Fibroblast of peridontal ligament (primary cell): ENCODE measurements around the gene INPP5A.
A peak's percentile ranks its signal among the peaks of the same experiment; 100 is the strongest.
"Not testable (repeated sequence)": the region's sequence is repeated elsewhere in the genome, so short reads cannot be mapped to it uniquely, and the experiment has no call there.

Source experiments
- DNase-seq: peaks from one replicate; pipeline ENCODE4 v3.0.0-alpha.2; 2010; ENCODE audit errors: extremely low read depth

INPP5A gene

DNA sequence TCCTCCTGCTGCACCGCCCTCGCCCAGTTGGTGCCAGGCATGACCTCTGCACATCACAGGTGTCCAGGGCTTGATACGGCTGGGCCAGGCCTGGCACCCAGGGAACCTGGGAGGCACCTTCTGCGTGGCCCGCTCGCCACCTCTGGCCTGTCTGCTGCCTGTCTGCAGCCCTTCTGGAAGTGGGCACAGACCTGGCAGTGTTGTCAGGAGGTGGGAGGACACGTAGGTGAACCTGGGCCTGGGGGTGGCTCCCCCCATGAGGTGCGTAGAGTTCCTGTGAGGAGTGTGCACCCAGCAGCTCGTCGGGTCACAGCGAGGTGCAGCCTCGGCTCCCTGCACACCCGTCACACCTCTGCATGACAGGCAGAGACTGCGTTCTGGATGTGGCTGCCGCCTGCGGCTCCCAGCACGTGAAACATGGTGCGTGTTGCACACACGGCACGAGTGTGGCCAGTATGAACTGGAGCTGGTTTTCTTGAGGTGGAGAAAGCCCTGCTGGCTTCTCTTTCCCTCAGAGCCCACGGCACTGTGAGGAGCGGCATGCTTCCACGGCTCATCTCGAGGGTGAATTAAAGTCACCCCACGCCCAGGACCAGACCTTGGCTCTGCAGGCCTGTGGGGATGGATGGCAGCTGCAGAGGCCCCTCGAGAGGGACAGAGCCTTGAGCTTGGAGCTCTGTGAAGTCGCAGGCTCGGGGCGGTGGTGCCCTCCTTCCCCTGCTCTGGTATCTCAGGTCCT, 24.8 kb downstream of the INPP5A start:
- no peak for DNase-seq

DNA sequence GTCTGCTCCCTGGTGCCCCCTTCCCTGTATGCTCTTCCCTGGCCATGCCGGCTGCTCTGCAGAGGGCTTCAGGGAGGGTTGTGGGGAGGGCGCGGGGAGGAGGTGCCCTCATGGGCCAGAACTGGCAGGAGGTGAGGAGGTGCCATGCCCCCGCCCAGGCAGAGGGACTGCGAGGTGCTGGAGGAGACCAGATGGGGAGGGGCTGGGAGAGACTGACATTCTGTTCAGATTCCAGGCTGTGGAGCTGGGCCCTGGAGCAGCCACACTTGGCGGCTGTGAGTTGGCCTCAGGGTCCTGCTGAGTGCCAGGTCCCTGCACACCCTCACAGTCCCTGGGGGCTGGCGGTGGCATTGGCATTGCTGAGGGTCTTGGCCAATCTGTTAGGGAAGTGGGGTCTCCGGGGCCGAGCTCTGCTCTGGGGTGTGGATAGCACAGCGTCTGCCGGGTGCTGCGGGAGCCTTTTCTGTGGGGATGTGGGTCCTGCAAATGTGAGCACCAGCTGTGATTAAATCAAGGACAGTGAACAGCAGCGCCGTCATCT, 25.4 kb downstream of the INPP5A start:
- no peak for DNase-seq

DNA sequence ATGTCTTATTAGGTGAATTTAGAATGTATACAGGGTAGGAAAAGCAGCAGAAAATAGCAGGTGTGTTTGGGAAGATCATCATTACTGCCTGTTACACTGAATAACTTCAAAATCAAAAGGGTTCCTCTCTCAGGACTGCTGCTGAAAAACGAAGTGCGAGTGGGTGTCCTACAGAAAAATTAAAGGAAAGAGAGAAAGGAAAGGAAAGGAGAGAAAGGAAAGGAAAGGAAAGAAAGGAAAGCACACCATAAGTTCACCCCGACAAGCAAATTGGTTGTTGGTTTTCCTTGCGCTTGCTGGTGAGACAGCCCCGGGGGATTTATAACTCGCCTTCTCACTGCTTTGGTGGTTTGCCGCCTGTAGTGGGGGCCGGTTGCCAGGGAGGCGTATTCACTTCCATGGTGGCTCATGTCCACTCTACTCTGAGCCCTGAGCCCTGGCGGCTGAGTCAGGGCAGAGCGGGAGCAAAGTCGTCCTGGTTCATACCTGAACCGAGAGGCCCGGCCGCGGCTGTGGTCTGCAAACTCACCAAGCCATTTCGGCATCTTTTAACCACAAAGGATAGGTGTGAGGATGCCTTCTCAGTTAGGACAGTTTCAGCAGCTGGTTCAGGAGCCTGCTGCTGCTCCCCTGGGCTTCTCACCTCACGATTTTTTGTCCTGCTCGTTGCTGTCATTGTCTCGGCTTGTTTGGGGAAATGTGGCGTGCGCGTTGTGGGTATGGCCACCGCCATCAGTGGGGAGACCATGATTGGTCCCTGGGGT, 26.1 kb downstream of the INPP5A start:
- no peak for DNase-seq

DNA sequence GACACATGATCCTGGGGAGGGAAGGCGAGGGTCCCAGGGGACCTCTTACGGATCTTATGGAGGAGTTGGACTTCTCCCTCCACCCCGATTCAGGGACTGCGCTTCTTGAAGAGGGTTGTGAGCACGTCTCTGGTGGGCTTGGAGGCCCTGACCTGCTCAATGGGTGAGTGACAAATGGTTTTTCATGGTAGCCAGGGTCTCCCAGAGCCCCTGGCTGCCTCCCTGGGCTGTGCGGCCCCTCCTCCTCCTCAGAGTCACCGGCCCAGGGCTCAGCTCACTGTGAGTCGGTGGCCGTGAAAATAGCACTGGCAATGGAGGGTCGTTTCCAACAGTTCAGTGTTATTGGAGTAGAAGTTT, 26.6 kb downstream of the INPP5A start:
- DNase-seq: no peak

DNA sequence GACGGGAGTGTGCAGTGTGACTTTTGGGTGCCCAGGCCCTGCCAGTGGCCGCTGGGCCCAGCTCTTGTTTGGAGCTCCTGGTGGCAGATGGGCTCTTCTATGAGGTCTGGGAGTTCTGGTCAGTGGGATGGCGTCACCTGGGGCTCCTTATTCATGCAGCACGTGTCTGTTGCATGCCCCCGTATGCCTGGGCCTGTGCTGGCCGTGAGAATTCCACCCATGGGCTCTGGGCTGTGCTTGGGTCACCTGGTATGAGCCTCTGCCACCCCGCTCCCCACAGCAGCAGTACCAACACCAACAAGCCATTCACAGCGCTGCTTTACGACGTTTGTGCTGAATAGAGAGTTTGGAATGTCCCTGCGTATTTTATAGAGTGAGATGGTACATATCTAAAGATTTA, 27.1 kb downstream of the INPP5A start:
- no peak for DNase-seq

DNA sequence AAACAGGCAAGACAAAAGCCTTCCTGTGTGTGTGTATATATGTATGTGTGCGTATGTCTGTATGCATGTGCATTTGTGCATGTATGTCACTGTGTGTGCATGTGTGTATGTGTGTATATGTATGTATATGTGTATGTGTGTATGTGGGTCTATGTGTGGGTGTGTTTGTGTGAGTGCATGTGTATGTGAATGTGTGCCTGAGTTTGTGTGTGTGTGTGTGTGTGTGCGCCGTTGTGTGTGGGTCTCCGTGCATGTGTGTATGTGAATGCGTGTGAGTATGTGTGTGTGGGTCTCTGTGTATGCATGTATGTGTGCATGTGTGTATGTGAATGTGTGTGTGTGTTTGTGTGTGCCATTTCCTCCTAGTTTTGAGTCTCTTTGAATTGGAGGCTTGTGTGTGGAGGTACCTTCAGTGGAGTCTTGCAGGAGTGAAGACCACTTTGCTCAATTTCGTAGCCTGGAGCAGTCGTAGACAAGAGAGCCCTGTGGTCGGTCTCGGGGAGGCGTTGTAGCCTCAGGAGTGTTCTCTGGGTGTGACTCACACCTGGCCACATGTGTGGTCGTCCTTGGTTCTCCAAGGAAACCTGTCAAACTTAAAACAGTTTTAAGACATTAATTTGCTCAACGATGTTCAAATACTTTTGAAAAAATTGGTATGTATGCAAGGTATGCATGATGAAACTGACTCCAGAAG, 28.1 kb downstream of the INPP5A start:
- no peak for DNase-seq

DNA sequence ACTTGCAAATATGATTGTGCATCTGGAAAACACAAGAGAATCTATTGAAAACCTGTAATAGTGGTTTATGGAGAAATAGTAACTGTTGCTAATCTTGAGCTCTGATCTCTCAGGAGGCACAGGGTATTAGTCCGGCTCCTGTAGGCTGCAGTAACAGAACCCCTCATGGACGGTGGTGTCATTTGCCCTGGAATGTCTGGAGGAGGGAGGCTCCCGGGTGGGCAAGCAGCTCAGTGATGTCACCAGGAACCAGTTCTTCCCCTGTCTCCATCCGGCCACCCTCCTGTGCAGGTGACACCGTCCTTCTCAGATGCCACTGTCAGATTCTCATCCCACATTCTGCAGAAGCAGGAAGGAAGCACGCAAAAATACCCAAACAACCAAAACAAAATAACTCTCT, 29.3 kb downstream of the INPP5A start:
- no peak for DNase-seq

DNA sequence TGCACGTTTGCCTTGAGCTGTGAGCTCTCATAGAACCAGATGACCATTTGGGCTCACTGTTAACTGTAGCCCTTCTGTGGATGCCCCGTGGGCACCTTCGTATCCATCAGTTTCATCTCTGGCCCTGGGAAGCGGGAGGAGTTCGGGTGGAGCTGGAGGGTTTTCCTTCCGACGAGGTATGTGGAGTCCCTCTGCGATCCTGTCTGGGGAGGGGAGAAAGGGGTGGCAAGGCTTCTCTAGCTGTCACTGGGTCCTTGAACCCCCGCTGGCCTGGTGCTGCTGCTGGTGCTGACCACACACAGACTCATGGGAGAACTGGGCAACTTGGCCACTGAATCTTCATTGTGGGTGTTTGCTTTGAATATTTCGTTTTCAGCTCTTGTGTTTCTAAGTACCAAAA, 32.7 kb downstream of the INPP5A start:
- no peak for DNase-seq

DNA sequence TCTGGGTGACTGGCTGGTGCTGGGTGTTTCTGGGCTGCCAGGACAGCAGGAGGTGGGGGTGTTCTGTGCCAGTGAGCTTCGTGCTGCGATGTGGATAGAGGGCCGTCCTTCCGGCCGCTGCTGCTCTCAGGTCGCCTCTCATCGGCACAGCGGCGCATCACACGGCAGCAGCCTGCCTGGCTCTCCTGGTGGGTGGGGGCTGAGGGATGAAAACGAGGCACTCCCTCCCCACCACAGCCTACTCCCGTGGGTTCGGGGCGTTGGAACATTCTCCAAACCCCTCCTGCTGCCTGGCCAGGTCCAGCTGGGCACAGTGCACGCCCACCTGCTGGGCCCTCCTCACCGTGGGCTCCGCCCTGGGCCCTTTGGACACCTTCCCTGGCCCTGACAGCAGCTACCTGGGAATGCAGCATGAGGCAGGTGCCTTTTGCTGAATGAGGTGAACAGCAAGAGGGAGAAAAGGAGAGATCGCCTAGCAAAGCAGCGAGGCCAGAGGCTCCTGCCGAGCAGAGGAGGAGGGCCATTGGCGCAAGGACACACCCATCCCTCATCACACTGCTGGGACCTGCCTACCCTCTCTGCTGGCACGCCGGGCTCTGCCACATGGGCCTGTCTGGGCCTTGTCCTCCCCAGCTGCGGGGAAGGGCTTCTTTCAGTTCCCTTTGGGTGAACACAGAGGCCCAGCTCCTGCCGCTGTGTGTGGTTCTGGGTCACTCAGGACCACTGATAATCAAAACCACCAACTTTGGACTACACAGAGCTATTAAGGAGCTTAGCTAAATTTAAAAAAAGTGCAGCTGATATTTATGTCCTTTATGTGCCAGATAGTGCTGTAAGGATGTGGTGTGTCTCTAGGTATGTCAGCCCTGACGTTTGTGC, 33.4 kb downstream of the INPP5A start:
- DNase-seq: no peak

DNA sequence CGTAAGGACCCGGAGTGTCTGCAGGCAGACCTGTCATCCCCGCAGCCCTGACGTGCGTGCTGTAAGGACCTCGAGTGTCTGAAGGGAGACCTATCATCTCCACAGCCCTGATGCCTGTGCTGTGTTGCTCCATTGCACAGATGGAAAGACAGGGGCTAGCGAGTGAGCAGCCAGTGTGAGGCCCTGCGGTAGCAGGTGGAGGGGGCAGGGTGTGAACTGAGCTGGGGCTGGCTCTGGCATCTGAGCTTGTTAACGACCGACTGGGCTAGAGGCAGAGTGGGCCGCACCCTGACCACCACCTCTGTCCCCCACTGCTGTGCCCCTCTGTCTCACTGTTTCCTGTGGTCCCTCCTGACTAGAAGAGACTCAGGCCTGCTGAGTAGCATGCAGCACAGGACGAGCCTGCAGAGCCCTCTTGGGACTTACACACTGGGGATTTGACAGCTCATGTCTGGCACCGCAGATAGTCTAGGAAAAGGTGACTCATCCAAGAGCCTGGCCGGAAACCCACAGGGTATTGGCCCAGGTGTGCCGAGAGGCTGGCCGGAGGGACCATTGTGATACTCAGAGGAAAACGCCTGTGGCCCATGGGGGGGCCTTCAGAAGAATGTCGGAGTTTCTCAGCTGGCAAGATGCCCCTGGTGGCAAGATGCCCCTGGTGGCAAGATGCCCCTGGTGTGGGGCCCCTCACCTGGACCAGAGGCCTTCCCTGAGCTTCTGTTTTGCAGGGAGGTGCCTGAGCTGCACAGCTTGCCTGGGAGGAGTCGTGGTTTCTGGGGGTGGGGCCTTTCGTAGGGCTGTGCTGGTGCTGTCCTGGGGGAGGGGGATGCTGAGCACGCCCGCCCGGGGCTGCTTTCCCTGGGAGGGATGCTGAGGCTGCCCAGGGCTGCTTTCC, 34.3 kb downstream of the INPP5A start:
- peak; percentile 59 for DNase-seq

DNA sequence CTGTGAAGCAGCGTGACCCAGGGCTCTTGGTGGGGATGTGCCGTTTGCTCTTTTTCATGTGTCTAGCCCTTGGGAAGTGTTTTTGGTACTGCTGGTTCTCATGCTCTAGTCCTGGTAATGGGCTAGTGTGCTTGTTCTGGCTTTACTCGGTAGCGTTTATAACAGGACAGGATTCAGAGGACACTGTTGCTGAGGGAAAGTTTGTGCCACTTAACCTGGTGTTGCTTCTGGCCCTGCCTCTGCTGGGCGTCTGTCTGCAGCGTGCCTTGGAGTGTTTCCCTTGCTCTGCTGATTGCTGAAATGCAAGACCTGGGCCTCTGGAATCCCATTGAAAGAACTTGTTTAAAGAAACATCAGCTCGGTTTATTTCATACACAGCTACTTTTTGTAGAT, 35.0 kb downstream of the INPP5A start:
- DNase-seq: peak; percentile 32

DNA sequence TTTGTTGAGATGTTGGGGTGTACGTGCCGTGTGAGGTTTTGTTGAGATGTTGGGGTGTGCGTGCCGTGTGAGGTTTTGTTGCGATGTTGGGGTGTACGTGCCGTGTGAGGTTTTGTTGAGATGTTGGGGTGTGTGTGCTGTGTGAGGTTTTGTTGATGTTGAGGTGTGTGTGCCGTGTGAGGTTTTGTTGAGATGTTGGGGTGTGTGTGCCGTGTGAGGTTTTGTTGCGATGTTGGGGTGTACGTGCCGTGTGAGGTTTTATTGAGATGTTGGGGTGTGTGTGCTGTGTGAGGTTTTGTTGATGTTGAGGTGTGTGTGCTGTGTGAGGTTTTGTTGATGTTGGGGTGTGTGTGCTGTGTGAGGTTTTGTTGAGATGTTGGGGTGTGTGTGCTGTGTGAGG, 35.4 kb downstream of the INPP5A start:
- DNase-seq: not testable (repeated sequence)

DNA sequence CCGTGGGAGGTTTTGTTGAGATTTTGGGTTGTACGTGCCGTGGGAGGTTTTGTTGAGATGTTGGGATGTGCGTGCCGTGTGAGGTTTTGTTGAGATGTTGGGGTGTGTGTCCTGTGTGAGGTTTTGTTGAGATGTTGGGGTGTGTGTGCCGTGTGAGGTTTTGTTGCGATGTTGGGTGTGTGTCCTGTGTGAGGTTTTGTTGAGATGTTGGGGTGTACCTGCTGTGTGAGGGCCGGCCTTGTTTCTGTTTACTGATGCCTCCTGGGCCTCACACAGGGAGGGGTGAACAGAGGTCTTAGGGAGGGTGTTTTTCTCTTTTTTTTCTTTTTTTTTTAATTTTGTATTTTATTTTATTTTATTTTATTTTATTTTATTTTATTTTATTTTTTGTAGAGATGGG, 36.7 kb downstream of the INPP5A start:
- DNase-seq: no peak

DNA sequence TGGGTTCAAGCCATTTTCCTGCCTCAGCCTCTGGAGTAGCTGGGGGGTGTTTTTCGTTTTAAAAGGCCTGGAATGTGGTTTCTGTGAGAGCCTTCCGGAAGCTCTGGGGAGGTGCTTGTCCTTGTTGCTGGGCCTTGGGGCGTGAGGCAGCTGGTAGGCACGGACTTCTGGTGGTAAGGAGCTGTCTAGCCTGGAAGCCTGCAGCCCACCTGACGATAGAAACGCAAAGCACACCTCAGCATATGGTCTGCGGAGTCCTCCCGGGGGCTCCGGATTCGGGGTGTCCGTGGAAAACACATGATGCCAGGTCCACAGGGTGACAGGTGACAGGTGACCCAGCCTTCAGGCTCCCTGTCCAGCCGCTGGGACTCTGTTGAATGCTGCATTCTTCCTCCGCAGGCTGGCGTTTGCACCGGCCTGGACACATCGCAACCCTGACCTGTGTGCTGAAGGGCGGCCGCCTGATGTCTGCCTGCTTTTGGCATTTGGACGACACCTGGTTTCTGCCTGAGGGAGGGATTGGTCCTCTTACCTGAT, 37.3 kb downstream of the INPP5A start:
- no peak for DNase-seq

DNA sequence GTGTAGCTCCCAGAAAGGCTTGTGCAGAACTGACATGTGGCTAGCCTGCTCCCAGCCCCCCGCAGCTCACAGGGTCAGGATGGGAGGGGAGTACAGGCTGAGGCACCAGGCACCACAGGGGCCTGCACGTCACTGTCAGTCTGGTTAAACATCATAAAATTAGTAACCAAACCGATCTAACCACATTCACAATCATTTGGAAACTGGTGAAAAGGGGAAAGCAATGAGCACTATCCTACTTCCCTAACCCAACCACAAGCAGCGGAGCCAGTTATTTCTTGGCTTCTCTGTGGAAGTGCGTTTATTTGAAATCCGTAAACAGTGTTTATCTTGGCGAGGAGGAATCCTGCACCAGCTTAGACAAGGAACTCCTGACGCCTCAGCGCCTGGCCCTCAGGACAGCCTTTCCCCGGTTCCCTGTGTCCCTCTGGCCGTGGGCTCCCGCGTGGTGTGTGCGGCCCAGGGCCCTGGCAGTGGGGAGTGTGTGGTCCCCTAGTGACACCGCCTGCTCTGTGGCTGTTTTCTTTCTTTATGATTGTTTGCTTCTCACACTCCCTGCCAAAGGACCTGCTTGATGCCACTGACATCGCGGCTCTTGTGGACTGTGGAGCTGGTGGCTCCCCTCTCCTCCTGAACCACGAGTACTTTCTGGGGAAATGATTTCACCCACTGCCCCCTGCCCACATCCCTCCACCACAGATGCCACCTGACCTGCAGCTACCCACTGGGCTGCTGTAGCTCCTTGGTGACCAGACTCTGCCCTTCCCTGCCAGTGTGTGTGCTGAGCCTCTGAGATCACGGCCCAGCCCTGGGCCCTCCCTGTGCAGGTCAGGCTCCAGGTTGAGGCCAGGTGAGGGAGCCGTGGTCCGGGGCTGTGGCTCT, 38.0 kb downstream of the INPP5A start:
- DNase-seq: peak; percentile 96

DNA sequence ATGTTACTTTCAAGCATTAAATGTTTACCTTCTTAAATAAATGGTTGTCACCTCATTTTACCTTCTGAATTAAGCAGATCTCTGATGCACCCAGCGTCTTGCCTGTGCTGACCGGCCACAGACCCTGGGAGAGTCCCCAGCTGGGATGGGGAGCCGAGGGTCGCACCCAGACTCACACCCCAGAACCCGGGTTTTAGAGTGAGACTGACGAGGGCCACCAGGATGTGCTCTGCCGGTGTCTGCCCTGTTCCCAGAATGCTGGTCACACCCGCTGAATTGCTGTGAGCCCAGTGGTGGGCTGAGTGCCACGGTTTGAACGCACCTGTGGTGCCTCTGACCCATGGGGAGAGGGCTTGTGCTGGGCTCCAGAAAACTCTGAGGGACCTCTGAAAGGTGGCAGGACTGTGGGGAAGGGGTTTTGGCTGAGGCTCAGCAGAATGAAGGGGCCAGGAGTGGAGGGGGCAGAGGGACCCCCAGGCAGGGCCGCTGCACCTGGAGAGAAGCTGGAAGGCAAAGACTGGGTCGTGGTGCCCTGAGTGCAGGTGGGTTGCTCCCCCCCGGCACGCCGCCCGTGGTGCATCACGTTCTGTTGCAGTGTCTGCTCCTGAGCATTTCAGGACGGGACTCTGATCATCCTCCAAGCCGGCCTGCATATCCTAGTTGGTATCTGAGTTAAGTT, 39.2 kb downstream of the INPP5A start:
- DNase-seq: no peak

DNA sequence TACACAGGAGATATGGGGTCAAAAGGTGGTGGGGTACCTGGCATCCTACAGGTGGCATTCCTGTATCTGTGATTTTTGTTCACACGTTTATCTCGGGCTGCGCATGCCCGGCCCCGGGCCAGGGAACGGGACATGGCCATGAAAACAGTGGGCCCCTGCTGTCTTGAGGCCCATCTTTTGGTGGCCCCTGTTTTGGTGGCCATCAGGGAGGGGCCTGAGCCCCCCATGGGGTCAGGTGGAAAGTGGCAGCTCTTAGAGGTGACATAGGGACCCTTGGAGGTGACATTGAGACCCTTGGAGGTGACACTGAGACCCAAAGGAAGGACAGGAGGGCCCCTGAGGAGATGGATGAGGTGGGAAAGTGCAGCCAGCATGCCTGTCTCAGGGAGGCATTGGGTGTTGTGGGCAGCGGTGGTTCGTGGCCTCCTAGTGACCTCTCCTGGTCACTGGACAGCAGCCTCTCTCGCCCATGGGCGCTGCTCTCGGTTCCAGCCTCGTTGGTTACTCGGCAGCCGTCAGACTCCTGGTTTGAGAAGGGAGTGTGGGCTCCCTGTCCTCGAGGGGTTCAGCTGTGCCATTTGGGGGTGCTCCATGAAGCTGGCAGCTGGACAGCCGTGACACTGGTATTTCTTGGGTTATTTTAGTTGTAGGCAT, 39.9 kb downstream of the INPP5A start:
- no peak for DNase-seq

DNA sequence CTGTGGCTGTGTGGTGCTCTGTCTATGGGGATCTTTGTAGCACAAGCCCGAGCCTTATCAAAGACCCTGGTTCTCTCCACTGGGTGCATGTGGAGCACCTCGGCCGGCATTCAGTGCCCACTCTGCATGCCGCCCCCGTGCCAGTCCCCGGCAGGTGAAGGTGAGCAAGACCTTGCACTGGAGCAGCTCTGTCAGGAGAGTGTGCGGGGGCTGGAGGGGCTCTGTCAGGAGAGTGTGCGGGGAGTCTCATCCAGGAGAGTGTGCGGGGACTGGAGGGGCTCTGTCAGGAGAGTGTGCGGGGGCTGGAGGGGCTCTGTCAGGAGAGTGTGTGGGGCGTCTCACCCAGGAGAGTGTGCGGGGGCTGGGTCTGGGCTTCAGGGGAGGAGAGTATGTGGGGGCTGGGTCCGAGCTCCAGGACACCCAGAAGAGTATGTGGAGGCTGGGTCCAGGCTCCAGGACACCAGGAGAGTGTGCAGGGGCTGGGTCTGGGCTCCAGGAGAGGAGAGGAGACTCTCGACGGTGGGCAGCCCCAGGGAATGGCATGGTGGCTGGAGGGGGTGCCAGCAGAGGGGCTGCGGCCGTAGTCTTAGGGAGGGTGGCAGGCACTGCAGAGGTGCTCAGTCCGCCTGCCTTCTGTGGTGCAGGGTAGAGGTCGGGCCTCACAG, 40.8 kb downstream of the INPP5A start:
- DNase-seq: no peak
